HEK293 (cell line): Measurements from ENCODE around the gene PLSCR1.

Experiments used
- CTCF ChIA-PET: fragments of 350-600 bp; formaldehyde crosslinking; extraction: SDS; loops from one replicate; lab custom pipeline; 2021; ENCODE audit warnings: antibody characterized with exemption; lab: Yijun Ruan, JAX
- POLR2A ChIA-PET: fragments of 300-600 bp; formaldehyde crosslinking; extraction: SDS; loops from one replicate; lab custom pipeline; 2020; ENCODE audit warnings: antibody characterized with exemption, inconsistent platforms; lab: Yijun Ruan, JAX
- H3K27ac ChIP-seq: fragments of 200-500 bp; sonication (Bioruptor generic); 2 replicates; pipeline ENCODE4 v1.5.1; 2014; ENCODE audit warnings: low read depth, low read length, control low read depth, inconsistent platforms; ENCODE audit errors: extremely low read depth
- H3K36me3 ChIP-seq, 2 experiments: fragments of 200-500 bp in 1 of 2; sonication (Bioruptor generic) in 1 of 2; 1 replicate in 1 of 2; 2 replicates in 1 of 2; pipeline ENCODE4 v1.5.1; 2014 to 2017; ENCODE audit warnings: inconsistent platforms in 2 of 2, low read length in 2 of 2; ENCODE audit not compliant: control insufficient read depth in 2 of 2, insufficient read depth in 1 of 2
- H3K4me1 ChIP-seq: fragments of 200-500 bp; sonication (Bioruptor generic); 2 replicates; pipeline ENCODE4 v1.5.1; 2014; ENCODE audit warnings: mild to moderate bottlenecking, low read length, inconsistent platforms; ENCODE audit not compliant: control insufficient read depth, insufficient read depth
- H3K4me3 ChIP-seq: 2 replicates; pipeline ENCODE4 v1.5.1; 2011; ENCODE audit warnings: low read depth, mild to moderate bottlenecking, control low read depth, low read length, moderate library complexity
- H3K9me3 ChIP-seq: fragments of 200-500 bp; sonication (Bioruptor generic); 2 replicates; pipeline ENCODE4 v1.5.1; 2014; ENCODE audit warnings: low read depth, low read length, inconsistent platforms; ENCODE audit not compliant: control insufficient read depth, insufficient read depth
- KLF10 ChIP-seq: fragments of 450-650 bp; IDR thresholded peaks from 2 replicates; pipeline ENCODE4 v1.5.1; 2018; ENCODE audit warnings: missing biosample characterization, mild to moderate bottlenecking, missing genetic modification characterization
- KLF7 ChIP-seq: fragments of 450-650 bp; formaldehyde crosslinking; IDR thresholded peaks from 2 replicates; pipeline ENCODE4 v1.5.1; 2016; ENCODE audit warnings: missing biosample characterization, missing genetic modification characterization, borderline replicate concordance
- MZF1 ChIP-seq: fragments of 450-650 bp; formaldehyde crosslinking; IDR thresholded peaks from 2 replicates; pipeline ENCODE4 v1.5.1; 2017; ENCODE audit warnings: missing biosample characterization, missing genetic modification characterization, borderline replicate concordance
- PRDM2 ChIP-seq: fragments of 450-650 bp; formaldehyde crosslinking; IDR thresholded peaks from 2 replicates; pipeline ENCODE4 v1.5.1; 2016; ENCODE audit warnings: missing biosample characterization, missing genetic modification characterization, borderline replicate concordance
- YY1 ChIP-seq: fragments of 450-650 bp; formaldehyde crosslinking; IDR thresholded peaks from 2 replicates; pipeline ENCODE4 v1.5.1; 2018; ENCODE audit warnings: missing biosample characterization, missing genetic modification characterization
- ZNF146 ChIP-seq: fragments of 450-650 bp; formaldehyde crosslinking; IDR thresholded peaks from 2 replicates; pipeline ENCODE4 v1.5.1; 2016; ENCODE audit warnings: missing biosample characterization, missing genetic modification characterization
- ZNF184 ChIP-seq: fragments of 450-650 bp; IDR thresholded peaks from 2 replicates; pipeline ENCODE4 v1.5.1; 2018; ENCODE audit warnings: missing biosample characterization, mild to moderate bottlenecking, missing genetic modification characterization
- ZNF214 ChIP-seq: fragments of 450-650 bp; formaldehyde crosslinking; IDR thresholded peaks from 2 replicates; pipeline ENCODE4 v1.5.1; 2017; ENCODE audit warnings: missing biosample characterization, mild to moderate bottlenecking, missing genetic modification characterization, borderline replicate concordance
- ZNF26 ChIP-seq: fragments of 450-650 bp; formaldehyde crosslinking; IDR thresholded peaks from 2 replicates; pipeline ENCODE4 v1.5.1; 2016; ENCODE audit warnings: missing biosample characterization, missing genetic modification characterization
- ZNF280C ChIP-seq: fragments of 450-650 bp; formaldehyde crosslinking; IDR thresholded peaks from 2 replicates; pipeline ENCODE4 v1.5.1; 2016; ENCODE audit warnings: missing biosample characterization, missing genetic modification characterization
- ZNF362 ChIP-seq: fragments of 450-650 bp; formaldehyde crosslinking; IDR thresholded peaks from 2 replicates; pipeline ENCODE4 v1.5.1; 2016; ENCODE audit warnings: missing biosample characterization, missing genetic modification characterization
- ZNF433 ChIP-seq: fragments of 450-650 bp; formaldehyde crosslinking; IDR thresholded peaks from 2 replicates; pipeline ENCODE4 v1.5.1; 2016; ENCODE audit warnings: missing biosample characterization, missing genetic modification characterization, low read depth
- ZNF624 ChIP-seq: fragments of 450-650 bp; formaldehyde crosslinking; IDR thresholded peaks from 2 replicates; pipeline ENCODE4 v1.5.1; 2017; ENCODE audit warnings: missing biosample characterization, missing genetic modification characterization
- ZNF639 ChIP-seq: fragments of 450-650 bp; formaldehyde crosslinking; IDR thresholded peaks from 2 replicates; pipeline ENCODE4 v1.5.1; 2016; ENCODE audit warnings: missing biosample characterization, missing genetic modification characterization
- ZNF704 ChIP-seq: fragments of 450-650 bp; formaldehyde crosslinking; IDR thresholded peaks from 2 replicates; pipeline ENCODE4 v1.5.1; 2016; ENCODE audit warnings: missing biosample characterization, missing genetic modification characterization
- ZNF791 ChIP-seq: fragments of 450-650 bp; formaldehyde crosslinking; IDR thresholded peaks from 2 replicates; pipeline ENCODE4 v1.5.1; 2016; ENCODE audit warnings: missing biosample characterization, missing genetic modification characterization

Gene PLSCR1

GRCh38 chr3:146544002-146544928 is at the start of gene PLSCR1 (continued):
- TF ChIP-seq ZNF704 (tag by site-specific recombination) (no peak), ZNF639 (tag by site-specific recombination) (no peak), YY1 (tag by site-specific recombination) (no peak), ZNF791 (no peak), ZNF26 (tag by site-specific recombination) (no peak)

- H3K9me3 ChIP-seq = no peaks in the 10 kb centered on the region
- POLR2A ChIA-PET = no interaction called here
- TF ChIP-seq PRDM2 (tag by site-specific recombination) = no peak
- TF ChIP-seq, all 188 proteins: peak for 0
- Histone ChIP-seq H3K4me1 (no peaks in the 10 kb centered on the region), H3K4me3 (no peak overlapping the region), H3K27ac (no peak overlapping the region), H3K36me3 (no peaks in the 10 kb centered on the region)
- CTCF ChIA-PET = interaction anchor here (2.5 kb wide), 1 partner anchor 45 kb away, joined by 16 read pairs; no protein-coding TSS in a partner anchor
Observed at GRCh38 chr3:146593776-146594175, 49.4 kb upstream of the PLSCR1 start.

- H3K4me1 ChIP-seq = no peaks in the 10 kb centered on the region
- H3K36me3 ChIP-seq = no peaks in the 10 kb centered on the region
- CTCF ChIA-PET = interaction anchor here (0.6 to 2.4 kb wide), 4 partner anchors 46 to 384 kb away, joined by 3 to 13 read pairs (median 5); no protein-coding TSS in a partner anchor
- POLR2A ChIA-PET = no interaction called here
- H3K4me3 ChIP-seq = no peak overlapping the region
- H3K9me3 ChIP-seq = no peaks in the 10 kb centered on the region
- no peak overlapping the region for H3K27ac ChIP-seq
- TF ChIP-seq ZNF624 (tag by site-specific recombination) (no peak), KLF7 (tag by site-specific recombination) (no peak), ZNF214 (tag by site-specific recombination) (no peak), ZNF146 (tag by site-specific recombination) (no peak), MZF1 (tag by site-specific recombination) (no peak), KLF10 (no peak), ZNF280C (tag by site-specific recombination) (no peak), ZNF433 (no peak), ZNF184 (tag by site-specific recombination) (no peak), ZNF362 (tag by site-specific recombination) (no peak)
Observed at GRCh38 chr3:146590521-146590920, 46.1 kb upstream of the PLSCR1 start.
